HG02973 (cell line): Measurements from ENCODE around the gene MMRN2.
"Not testable (repeated sequence)": the region's sequence is repeated elsewhere in the genome, so short reads cannot be mapped to it uniquely, and the experiment has no call there.

Experiments
- ATAC-seq: cut with Tn5 transposase; IDR thresholded peaks from one replicate; pipeline ENCODE4 v1.9.1; 2021; ENCODE audit warnings: moderate library complexity; ENCODE audit not compliant: unreplicated experiment

The MMRN2 gene

DNA sequence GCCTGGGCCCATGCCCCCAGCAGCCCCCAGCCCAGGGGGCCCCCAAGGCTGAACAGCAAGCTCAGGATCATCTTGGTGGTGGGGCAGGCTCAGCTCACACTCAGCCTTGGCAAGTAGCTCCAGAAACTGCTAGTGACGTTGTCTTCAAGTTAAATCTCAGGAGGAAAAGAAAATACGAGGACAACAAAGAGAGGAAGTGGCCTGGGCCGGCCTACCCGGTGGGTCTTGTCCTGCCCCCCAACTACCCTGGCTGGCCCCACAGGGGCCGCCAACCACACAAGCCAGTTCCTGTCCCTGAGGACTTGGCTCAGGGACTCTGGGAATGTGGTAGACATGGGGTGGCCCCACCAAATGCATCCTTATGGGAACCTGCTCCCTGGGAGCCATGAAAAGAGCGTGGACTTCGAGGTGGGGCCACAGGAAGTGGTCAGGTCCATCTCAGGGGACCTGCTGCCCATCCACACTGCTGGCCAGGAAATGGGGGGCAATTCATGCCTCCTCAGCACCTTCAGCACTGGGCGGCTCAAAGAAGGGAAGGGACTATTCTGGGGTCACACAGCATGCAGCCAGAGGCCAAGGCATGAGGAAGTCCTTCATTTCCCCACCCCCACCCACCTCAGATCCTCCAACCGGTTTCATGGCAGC lies at the start of gene MMRN2:
MMRN2 (minus strand) TSS at position 145 of the 645 bp plus-strand sequence; CDS start at position 71, 74 bp downstream.
- ATAC-seq, result no peak

DNA sequence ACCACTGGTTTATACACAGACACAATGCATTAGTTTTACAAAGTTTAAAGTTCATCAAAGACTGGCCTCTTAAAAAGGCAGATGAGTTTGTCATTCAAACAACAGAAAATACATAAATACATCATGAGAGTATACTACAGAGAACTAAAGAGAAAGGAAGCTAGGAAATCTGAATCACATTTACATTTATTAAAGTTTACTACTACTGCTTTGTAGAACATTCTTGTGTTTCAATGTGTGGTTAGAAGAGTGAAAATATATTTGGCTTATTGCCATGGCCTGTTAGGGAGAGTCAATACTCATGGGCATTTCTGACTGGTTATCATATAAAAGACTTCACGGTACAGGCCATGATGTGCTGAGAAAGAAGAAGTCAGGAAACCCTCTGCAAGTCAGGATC lies 49.7 kb upstream of the MMRN2 start:
- not testable (repeated sequence) for ATAC-seq

- no peak for ATAC-seq
Observed at GRCh38 chr10:87000491-87000890, 43.1 kb upstream of the MMRN2 start.

GRCh38 chr10:86999802-87000403 lies 42.5 kb upstream of the MMRN2 start:
- ATAC-seq, result not testable (repeated sequence)

- ATAC-seq, result no peak
Observed at GRCh38 chr10:86992929-86993328, 35.5 kb upstream of the MMRN2 start.

- ATAC-seq, result no peak
Observed at GRCh38 chr10:86992456-86992855, 35.0 kb upstream of the MMRN2 start.

- ATAC-seq, result not testable (repeated sequence)
Observed at GRCh38 chr10:86991362-86991761, 33.9 kb upstream of the MMRN2 start.

- ATAC-seq, result no peak
Observed at GRCh38 chr10:86988520-86988919, 31.1 kb upstream of the MMRN2 start.

DNA sequence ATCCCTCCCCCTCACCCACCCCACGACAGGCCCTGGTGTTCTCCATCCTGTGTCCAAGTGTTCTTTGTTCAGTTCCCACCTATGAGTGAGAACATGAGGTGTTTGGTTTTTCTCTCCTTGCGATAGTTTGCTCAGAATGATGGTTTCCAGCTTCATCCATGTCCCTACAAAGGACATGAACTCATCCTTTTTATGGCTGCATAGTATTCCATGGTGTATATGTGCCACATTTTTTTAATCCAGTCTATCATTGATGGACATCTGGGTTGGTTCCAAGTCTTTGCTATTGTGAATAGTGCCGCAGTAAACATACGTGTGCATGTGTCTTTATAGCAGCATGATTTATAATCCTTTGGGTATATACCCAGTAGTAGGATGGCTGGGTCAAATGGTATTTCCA lies 27.1 kb upstream of the MMRN2 start:
- not testable (repeated sequence) for ATAC-seq

DNA sequence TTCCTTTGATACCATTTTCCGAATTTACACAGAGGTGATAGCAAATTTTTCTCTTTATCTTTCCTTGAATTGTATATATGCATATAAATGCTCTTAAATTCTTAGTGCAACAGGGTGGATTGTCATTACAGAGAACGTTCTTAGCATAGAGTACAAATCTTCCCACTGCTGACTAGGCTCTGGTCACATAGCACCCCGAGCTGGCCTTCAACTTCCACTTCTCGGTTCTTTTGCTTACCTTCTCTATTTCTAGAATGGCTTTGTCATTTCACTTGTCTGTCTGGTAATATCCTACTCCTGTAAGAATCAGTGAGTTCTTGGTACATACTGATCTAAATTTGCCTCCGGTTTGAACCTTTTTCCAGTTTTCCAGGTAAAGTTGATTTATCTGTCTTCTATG lies 24.3 kb upstream of the MMRN2 start:
- no peak for ATAC-seq

GRCh38 chr10:86981020-86981419 lies 23.6 kb upstream of the MMRN2 start:
- not testable (repeated sequence) for ATAC-seq

DNA sequence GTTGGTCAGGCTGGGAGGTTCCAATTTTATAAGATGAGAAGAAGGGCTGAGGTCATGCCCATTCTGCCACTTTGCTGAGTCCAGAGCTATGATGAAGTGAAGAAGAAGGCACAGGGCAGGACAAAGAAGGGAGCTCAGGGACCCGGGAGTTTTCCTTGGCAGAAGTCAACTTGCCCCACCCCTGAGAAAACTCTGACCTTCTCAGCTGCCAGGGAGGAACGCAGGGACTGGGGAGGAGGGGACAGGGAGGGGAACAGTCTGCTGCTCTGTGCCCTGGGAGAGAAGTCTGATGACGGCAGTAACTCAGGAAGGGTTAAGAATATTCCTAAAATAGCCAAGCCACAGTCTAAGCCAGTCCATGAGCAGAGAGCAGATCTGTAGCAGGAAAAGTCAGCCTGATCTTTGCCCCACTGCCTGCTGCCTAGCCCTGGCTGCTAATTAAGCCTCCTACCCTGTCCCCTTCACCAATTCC lies 22.6 kb upstream of the MMRN2 start:
- ATAC-seq, result no peak

GRCh38 chr10:86979296-86979818 lies 21.9 kb upstream of the MMRN2 start:
- ATAC-seq, result no peak

- ATAC-seq, result not testable (repeated sequence)
Observed at GRCh38 chr10:86978457-86978856, 21.0 kb upstream of the MMRN2 start.

DNA sequence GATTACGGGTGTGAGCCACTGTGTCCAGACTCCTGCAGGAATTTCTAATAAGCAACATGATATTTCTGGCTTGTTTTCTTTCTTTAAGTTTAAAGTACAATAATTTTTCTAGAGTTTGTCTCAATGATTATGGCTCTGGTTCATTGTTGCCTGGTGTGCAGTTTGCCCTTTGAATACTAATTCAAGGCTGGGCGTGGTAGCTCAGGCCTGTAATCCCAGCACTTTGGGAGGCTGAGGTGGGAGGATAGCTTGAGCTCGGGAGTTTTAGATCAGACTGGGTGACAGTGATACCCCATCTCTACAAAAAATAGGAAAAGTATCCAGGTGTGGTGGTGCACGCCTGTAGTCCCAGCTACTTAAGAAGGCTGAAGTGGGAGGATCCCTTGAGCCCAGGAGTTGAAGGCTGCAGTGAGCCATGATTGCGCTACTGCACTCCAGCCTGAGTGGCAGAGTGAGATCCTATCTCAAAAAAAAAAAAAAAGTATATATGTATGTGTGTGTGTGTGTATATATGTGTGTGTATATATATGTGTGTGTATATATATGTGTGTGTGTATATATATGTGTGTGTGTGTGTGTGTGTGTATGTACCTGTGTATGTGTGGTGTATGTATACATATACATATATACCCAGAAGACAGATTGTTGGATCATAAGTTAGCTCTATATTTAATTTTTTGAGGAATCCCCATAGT lies 19.1 kb upstream of the MMRN2 start:
- no peak for ATAC-seq

- ATAC-seq, result no peak
Observed at GRCh38 chr10:86974484-86974883, 17.1 kb upstream of the MMRN2 start.

DNA sequence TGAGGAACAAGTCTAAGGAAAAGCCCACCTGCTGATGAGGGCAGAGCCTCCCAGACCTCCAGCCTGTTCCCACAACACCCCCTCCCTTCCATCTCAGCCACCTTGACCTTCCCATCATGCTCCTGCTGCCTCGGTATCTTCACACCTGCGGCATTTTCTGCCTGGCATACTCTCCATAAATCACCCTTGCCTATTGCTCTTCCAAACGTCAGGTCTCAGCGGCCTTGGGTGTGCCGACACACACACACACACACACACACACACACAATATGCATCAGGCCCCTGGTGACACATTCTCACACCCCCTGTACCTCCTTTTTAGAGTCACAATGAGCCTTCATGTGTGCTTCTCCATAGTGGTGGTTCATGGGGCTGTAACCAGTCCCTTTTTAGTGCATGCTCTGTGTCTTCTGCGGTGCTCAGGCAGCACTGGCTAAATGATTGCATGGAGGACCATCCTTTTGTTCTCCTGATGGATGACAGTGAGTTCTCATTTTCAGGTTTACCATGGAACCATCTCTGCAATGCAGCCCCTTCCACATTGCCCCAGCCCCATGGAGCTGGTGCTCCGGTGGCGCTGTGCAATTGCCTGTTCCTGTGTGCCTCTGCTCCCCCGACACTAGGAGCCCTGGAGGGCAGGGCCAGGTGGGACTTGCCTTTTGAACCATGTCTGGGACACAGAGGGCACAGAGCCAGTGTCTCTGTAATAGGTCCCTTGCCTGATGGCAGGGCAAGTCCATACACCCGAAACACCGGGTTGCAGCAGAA lies 15.4 kb upstream of the MMRN2 start:
- no peak for ATAC-seq

DNA sequence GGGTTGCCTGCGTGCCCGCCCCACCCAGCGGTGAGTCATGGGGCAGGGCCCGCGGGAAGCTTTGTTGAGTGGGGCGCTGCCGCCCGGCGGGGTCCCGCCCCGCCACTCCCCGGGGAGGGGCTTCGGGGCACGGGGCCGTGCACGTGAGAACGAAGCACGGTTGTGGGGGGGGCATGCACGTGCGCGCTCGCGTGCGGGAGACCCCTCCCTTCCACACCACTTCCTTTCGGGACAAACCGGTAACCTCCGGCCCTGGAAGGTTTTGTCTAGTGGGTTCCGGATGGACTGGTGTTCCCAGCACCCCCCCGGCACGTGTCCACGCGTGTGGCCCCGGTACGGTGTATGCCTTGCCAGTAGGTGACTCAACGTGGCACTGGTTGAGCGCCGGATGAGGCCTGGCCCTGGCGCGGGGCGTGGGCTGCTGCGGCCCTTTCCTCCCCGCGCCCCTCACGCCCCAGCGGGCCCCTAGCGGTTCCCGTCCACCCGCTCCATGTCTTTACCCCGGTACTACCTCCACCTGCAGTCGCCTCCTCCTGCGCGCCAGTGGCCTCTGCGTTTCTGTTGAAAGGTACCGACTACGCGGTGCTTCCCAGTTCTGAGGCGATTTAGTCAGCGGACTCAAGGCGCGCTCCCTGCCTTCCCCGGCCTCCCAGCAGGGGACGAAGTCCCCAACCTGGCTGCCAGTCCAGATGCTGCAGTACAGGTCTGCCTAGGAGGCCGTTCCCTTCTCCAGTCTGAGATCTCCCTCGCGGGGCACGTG lies 14.0 kb upstream of the MMRN2 start:
- ATAC-seq, result peak; percentile 66

DNA sequence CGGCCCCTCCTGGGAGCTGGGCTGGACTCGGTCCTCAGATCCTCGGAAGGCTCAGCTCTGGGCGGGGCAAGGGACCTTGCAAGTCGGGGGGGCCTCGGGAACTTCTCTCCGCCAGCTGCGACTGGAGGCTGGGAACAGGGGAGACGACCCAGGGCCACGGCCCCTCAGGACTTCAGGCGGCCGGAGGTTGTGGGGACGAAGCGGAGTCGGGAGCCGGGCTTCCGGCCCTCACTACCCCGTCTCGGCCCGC lies 13.5 kb upstream of the MMRN2 start:
- ATAC-seq, result no peak

DNA sequence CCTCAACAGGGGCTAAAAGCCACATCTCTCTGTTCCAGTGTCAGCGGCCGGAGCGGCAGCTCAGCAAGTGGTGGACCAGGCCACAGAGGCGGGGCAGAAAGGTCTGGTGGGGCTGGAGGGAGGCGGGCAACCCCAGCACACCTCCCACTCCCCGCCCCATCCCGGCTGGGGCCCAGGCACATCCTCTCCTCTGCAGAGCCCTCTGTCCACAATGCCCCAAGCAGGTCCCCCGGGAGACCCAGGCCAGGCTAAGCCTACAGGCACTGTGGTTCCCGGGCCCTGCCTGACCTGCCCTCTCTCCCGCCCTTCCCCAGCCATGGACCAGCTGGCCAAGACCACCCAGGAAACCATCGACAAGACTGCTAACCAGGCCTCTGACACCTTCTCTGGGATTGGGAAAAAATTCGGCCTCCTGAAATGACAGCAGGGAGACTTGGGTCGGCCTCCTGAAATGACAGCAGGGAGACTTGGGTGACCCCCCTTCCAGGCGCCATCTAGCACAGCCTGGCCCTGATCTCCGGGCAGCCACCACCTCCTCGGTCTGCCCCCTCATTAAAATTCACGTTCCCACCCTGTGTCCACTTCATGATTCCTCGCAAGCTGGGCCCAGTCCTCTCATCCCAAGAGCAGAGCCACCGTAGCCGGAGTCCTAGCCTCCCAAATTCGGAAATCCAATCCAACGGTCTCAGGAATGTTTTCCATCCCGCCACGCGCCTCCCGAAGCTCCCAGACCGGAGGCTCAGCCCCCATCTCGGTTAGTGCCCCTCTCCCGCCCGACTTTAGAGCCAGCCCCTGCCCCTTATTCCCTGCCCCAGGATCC lies 13.0 kb upstream of the MMRN2 start:
- ATAC-seq, result no peak
